Neural crest cell (in vitro differentiated cells): ENCODE results near the gene SPATA2L. TPM values are rescaled to one million over a fixed set of nuclear protein-coding genes. Genes with fewer than 3 reads are reported as not detected.
A peak's percentile ranks its signal among the peaks of the same experiment; 100 is the strongest.

ENCODE experiments used
- DNase-seq: peaks from one replicate; pipeline ENCODE4 v3.0.0; 2021; ENCODE audit warnings: low read depth, mixed read lengths, low spot score
- H3K27ac Mint-ChIP-seq: one replicate; pipeline ENCODE4 v1.8.0; 2021; ENCODE audit warnings: mild to moderate bottlenecking, mixed read lengths; ENCODE audit not compliant: unreplicated experiment
- H3K27me3 Mint-ChIP-seq: 2 replicates; pipeline ENCODE4 v1.8.0; 2021; ENCODE audit warnings: low read depth, mild to moderate bottlenecking, mixed read lengths
- H3K36me3 Mint-ChIP-seq: 2 replicates; pipeline ENCODE4 v1.8.0; 2021; ENCODE audit warnings: low read depth, mild to moderate bottlenecking, mixed read lengths
- H3K4me1 Mint-ChIP-seq: 2 replicates; pipeline ENCODE4 v1.8.0; 2021; ENCODE audit warnings: mixed read lengths
- H3K4me3 Mint-ChIP-seq: one replicate; pipeline ENCODE4 v1.8.0; 2021; ENCODE audit warnings: mild to moderate bottlenecking, mixed read lengths
- H3K9me3 Mint-ChIP-seq: 2 replicates; pipeline ENCODE4 v1.8.0; 2021; ENCODE audit warnings: mixed read lengths
- CTCF ChIP-seq: fragments of 200-600 bp; sonication (generic); conservative IDR thresholded peaks from 2 replicates; pipeline ENCODE4 v1.5.0; 2021; ENCODE audit warnings: antibody characterized with exemption, mild to moderate bottlenecking
- long read RNA-seq: library from polyadenylated mRNA; unstranded; transcript quantifications from one replicate; pipeline ENCODE4 v2.0.0, GENCODE V29; 2020
- total RNA-seq: library from RNA; stranded (reverse); gene quantifications from 2 replicates; pipeline ENCODE4 v1.2.1, GENCODE V29; 2021

The SPATA2L gene
- 8.6 and 10.6 TPM in 2 replicates for total RNA-seq
- long read RNA-seq, partial matches to known transcripts = 0 of 1 reads
- long read RNA-seq, other reads (novel, unspliced or antisense) = 1 of 1 reads

- H3K9me3 Mint-ChIP-seq = no peaks in the 10 kb centered on the region
- H3K27me3 Mint-ChIP-seq = peaks cover 3% of the 10 kb centered on the region
- peak; percentile 83 for DNase-seq
- H3K36me3 Mint-ChIP-seq = peaks cover 3% of the 10 kb centered on the region
- H3K4me3 Mint-ChIP-seq = peak within 1 kb of the TSS; percentile 86
- no peak within 1 kb of the TSS for H3K27ac Mint-ChIP-seq
- peaks cover 17% of the 10 kb centered on the region for H3K4me1 Mint-ChIP-seq
- TF ChIP-seq CTCF = peak; percentile 41
Measured at GRCh38 chr16:89701425-89702406, at the start of gene SPATA2L. Gene SPATA2L (minus strand): TSS chr16:89701705. CDS start chr16:89701232, 473 bp downstream.

- H3K36me3 Mint-ChIP-seq = peaks cover 8% of the 10 kb centered on the region
- no peaks in the 10 kb centered on the region for H3K27me3 Mint-ChIP-seq
- H3K4me1 Mint-ChIP-seq = no peaks in the 10 kb centered on the region
- no peak overlapping the region for H3K27ac Mint-ChIP-seq
- DNase-seq = no peak
- no peaks in the 10 kb centered on the region for H3K9me3 Mint-ChIP-seq
- no peak overlapping the region for H3K4me3 Mint-ChIP-seq
- no peak for TF ChIP-seq CTCF
Measured at GRCh38 chr16:89749637-89750036, 48.1 kb upstream of the SPATA2L start.

GRCh38 chr16:89748921-89749320 lies 47.4 kb upstream of the SPATA2L start:
- no peak for DNase-seq
- no peak overlapping the region for H3K4me3 Mint-ChIP-seq
- no peaks in the 10 kb centered on the region for H3K9me3 Mint-ChIP-seq
- no peaks in the 10 kb centered on the region for H3K4me1 Mint-ChIP-seq
- TF ChIP-seq CTCF = no peak
- H3K36me3 Mint-ChIP-seq = peaks cover 8% of the 10 kb centered on the region
- no peaks in the 10 kb centered on the region for H3K27me3 Mint-ChIP-seq
- no peak overlapping the region for H3K27ac Mint-ChIP-seq

GRCh38 chr16:89748076-89748475 lies 46.6 kb upstream of the SPATA2L start:
- Mint-ChIP-seq H3K4me3 (no peak overlapping the region), H3K9me3 (no peaks in the 10 kb centered on the region), H3K36me3 (peaks cover 4% of the 10 kb centered on the region), H3K27ac (peak overlapping the region; percentile 19), H3K27me3 (no peaks in the 10 kb centered on the region), H3K4me1 (no peaks in the 10 kb centered on the region)
- DNase-seq = no peak
- TF ChIP-seq CTCF = no peak

- peaks cover 3% of the 10 kb centered on the region for H3K36me3 Mint-ChIP-seq
- TF ChIP-seq CTCF = no peak
Measured at GRCh38 chr16:89746043-89746442, 44.5 kb upstream of the SPATA2L start.

More at GRCh38 chr16:89746043-89746442, 44.5 kb upstream of the SPATA2L start:
- H3K27me3 Mint-ChIP-seq = no peaks in the 10 kb centered on the region
- no peak overlapping the region for H3K27ac Mint-ChIP-seq
- H3K9me3 Mint-ChIP-seq = no peaks in the 10 kb centered on the region
- DNase-seq = no peak
- no peak overlapping the region for H3K4me3 Mint-ChIP-seq
- H3K4me1 Mint-ChIP-seq = no peaks in the 10 kb centered on the region
